ENCODE data around the gene FRMD4A. TPM values are rescaled to one million over a fixed set of nuclear protein-coding genes. Genes with fewer than 3 reads are reported as not detected.

FRMD4A gene
- total and polyA plus RNA-seq, 2 of the 4 experiments (the other 2 are of a cell fraction) = 30.3 to 68.8 TPM

DNA sequence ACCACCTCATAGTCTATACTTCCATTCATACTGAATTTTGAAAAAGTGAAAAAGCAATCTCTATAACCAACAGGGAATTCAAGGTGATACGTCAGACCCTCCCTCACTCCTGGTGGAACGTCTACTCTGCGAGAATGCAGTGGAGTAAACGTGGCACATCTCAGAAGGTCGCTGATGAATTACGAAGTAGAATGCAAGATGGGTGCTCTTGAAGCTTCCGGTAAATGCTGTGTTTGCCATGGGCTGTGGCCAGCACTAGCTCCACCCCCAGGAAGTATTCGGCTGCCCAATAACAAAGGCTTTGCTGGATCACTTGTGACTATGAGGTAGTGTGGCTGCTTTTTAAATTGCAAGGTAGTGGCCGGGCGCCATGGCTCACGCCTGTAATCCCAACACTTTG, 517.9 kb downstream of the FRMD4A start:
- H3K4me2 ChIP-seq (ENCODE audit: low read depth, low read length) = no peak overlapping the region
- H3K4me1 ChIP-seq (ENCODE audit: control insufficient read depth, insufficient read depth, low read length) = peaks cover 15% of the 10 kb centered on the region
- TF ChIP-seq FOS (IDR thresholded peaks at IDR 0.05; ENCODE audit: low read depth, low read length) (no peak), RAD21 (IDR thresholded peaks at IDR 0.05; ENCODE audit: low read length) (no peak), NFE2L2 (IDR thresholded peaks at IDR 0.05; ENCODE audit: low read depth, low read length) (no peak), POLR2A (IDR thresholded peaks at IDR 0.05; ENCODE audit: low read depth, low read length) (no peak), MXI1 (IDR thresholded peaks at IDR 0.05; ENCODE audit: borderline replicate concordance, low read depth, low read length) (no peak), SMC3 (IDR thresholded peaks at IDR 0.05; ENCODE audit: low read depth, low read length) (no peak), CHD1 (IDR thresholded peaks at IDR 0.05; ENCODE audit: low read depth, low read length) (no peak)
- TF ChIP-seq, protein P1, sequence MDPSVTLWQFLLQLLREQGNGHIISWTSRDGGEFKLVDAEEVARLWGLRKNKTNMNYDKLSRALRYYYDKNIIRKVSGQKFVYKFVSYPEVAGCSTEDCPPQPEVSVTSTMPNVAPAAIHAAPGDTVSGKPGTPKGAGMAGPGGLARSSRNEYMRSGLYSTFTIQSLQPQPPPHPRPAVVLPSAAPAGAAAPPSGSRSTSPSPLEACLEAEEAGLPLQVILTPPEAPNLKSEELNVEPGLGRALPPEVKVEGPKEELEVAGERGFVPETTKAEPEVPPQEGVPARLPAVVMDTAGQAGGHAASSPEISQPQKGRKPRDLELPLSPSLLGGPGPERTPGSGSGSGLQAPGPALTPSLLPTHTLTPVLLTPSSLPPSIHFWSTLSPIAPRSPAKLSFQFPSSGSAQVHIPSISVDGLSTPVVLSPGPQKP (IDR thresholded peaks at IDR 0.05; ENCODE audit: borderline replicate concordance, low read depth, low read length) = no peak
- TF ChIP-seq, protein P2, sequence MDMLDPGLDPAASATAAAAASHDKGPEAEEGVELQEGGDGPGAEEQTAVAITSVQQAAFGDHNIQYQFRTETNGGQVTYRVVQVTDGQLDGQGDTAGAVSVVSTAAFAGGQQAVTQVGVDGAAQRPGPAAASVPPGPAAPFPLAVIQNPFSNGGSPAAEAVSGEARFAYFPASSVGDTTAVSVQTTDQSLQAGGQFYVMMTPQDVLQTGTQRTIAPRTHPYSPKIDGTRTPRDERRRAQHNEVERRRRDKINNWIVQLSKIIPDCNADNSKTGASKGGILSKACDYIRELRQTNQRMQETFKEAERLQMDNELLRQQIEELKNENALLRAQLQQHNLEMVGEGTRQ (IDR thresholded peaks at IDR 0.05; ENCODE audit: low read depth, low read length) = no peak
- TF ChIP-seq, protein P3, sequence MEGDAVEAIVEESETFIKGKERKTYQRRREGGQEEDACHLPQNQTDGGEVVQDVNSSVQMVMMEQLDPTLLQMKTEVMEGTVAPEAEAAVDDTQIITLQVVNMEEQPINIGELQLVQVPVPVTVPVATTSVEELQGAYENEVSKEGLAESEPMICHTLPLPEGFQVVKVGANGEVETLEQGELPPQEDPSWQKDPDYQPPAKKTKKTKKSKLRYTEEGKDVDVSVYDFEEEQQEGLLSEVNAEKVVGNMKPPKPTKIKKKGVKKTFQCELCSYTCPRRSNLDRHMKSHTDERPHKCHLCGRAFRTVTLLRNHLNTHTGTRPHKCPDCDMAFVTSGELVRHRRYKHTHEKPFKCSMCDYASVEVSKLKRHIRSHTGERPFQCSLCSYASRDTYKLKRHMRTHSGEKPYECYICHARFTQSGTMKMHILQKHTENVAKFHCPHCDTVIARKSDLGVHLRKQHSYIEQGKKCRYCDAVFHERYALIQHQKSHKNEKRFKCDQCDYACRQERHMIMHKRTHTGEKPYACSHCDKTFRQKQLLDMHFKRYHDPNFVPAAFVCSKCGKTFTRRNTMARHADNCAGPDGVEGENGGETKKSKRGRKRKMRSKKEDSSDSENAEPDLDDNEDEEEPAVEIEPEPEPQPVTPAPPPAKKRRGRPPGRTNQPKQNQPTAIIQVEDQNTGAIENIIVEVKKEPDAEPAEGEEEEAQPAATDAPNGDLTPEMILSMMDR (conservative IDR thresholded peaks at IDR 0.05; ENCODE audit: low read depth, low read length) = no peak
- no peak overlapping the region for H3K4ac ChIP-seq (ENCODE audit: low read depth, low read length)
- no peak overlapping the region for H2BK120ac ChIP-seq (ENCODE audit: low read depth, low read length)
- no peak overlapping the region for H3K9ac ChIP-seq (ENCODE audit: low read depth, low read length)
- in situ Hi-C loops (cut with MboI; ENCODE audit: low sequenced_read_pairs) = no loop called here
- H3K27ac ChIP-seq (ENCODE audit: insufficient read depth, low read length) = no peak overlapping the region
- no peak overlapping the region for H3K56ac ChIP-seq (ENCODE audit: extremely low read depth, insufficient read depth, low read length)
- no peak overlapping the region for H3K4me3 ChIP-seq (ENCODE audit: insufficient read depth, low read depth, low read length)
- H2BK15ac ChIP-seq (ENCODE audit: low read depth, low read length) = no peak overlapping the region
- peaks cover 2% of the 10 kb centered on the region for H3K9me3 ChIP-seq (ENCODE audit: control insufficient read depth, insufficient read depth, low read length)
- H3K36me3 ChIP-seq (ENCODE audit: control insufficient read depth, insufficient read depth, low read length) = no peaks in the 10 kb centered on the region
- DNase-seq (no peak), ATAC-seq (ENCODE audit: low read depth) (no peak)
- H2BK5ac ChIP-seq (ENCODE audit: low read depth, low read length, poor library complexity, severe bottlenecking) = no peak overlapping the region
- H2BK20ac ChIP-seq (ENCODE audit: low read depth, low read length) = no peak overlapping the region
- H3K79me1 ChIP-seq (ENCODE audit: low read depth in 1 of 2, low read length in 2 of 2) = peaks cover 5 to 62% of the 10 kb centered on the region in 2 experiments
- no peaks in the 10 kb centered on the region for H3K27me3 ChIP-seq (ENCODE audit: control insufficient read depth, insufficient read depth, low read length)
- H4K5ac ChIP-seq (ENCODE audit: low read depth, low read length) = no peak overlapping the region
- no peak overlapping the region for H3K23ac ChIP-seq (ENCODE audit: low read depth, low read length)
- POLR2A ChIA-PET (ENCODE audit: unreplicated experiment) = no interaction called here
- intact Hi-C loops (cut with micrococcal nuclease) = no loop called here
- 93% methylated on average over 5 of the region's 11 CpGs; no CpG with 5 or more reads in 1 of the 2 experiments for WGBS, 2 experiments (ENCODE audit: extremely low coverage in 2 of 2, insufficient read length in 1 of 2)
- no peak overlapping the region; the same call in 1 of the 2 replicates for H3K14ac ChIP-seq (replicated peaks; ENCODE audit: low read depth, low read length)
- peaks cover 7% of the 10 kb centered on the region; the same call in 1 of the 2 replicates for H3K9me1 ChIP-seq (ENCODE audit: insufficient read depth, low read length)
- no peak overlapping the region for H2AK9ac ChIP-seq (replicated peaks; ENCODE audit: low read depth, low read length, poor library complexity)
- no peak overlapping the region for H2AK5ac ChIP-seq (ENCODE audit: low read depth, low read length)
- BruUV-seq (replicated peaks) = no TSS peak
- no peak overlapping the region for H2AFZ ChIP-seq (replicated peaks; ENCODE audit: low read length, poor library complexity)
- no peak overlapping the region for H3K18ac ChIP-seq (ENCODE audit: low read depth, low read length)
- H4K20me1 ChIP-seq (ENCODE audit: insufficient read depth, low read length) = peaks cover 10% of the 10 kb centered on the region; the same call in 1 of the 2 replicates
- dilution Hi-C loops (cut with HindIII; ENCODE audit: low sequenced_read_pairs, unreplicated experiment) = no loop called here
- H4K8ac ChIP-seq (ENCODE audit: low read depth in 2 of 2, low read length in 2 of 2) = no peak overlapping the region
- CTCF ChIA-PET = no interaction called here
- no peak overlapping the region for H4K91ac ChIP-seq (ENCODE audit: insufficient read depth, low read depth, low read length)

All from IMR-90 (cell line).